Thymus (tissue), 11 donors: ENCODE measurements around the gene GLYR1. TPM values are rescaled to one million over a fixed set of nuclear protein-coding genes. Genes with fewer than 3 reads are reported as not detected.

Source experiments
- DNase-seq, 9 donors: peaks; one replicate each; pipeline ENCODE4 v3.0.0-alpha.2; 2013; ENCODE audit warnings: low spot score in 9 of 9, low read depth in 6 of 9, missing footprints in 1 of 9
- H3K27ac ChIP-seq, 2 donors: one replicate each; pipeline ENCODE4 v1.5.1; 2013; ENCODE audit warnings: control low read depth in 1 of 2, low read depth in 1 of 2, low read length in 1 of 2, mild to moderate bottlenecking in 1 of 2, moderate library complexity in 1 of 2
- H3K27me3 ChIP-seq, 2 donors: one replicate each; pipeline ENCODE4 v1.5.1; 2013; ENCODE audit warnings: low read length in 1 of 2; ENCODE audit not compliant: control insufficient read depth in 2 of 2, insufficient read depth in 1 of 2
- H3K36me3 ChIP-seq, 2 donors: one replicate each; pipeline ENCODE4 v1.5.1; 2013; ENCODE audit warnings: low read length in 1 of 2, mild to moderate bottlenecking in 1 of 2, moderate library complexity in 1 of 2; ENCODE audit not compliant: control insufficient read depth in 2 of 2, insufficient read depth in 2 of 2
- H3K4me1 ChIP-seq, 2 donors: one replicate each; pipeline ENCODE4 v1.5.1; 2013; ENCODE audit warnings: low read length in 2 of 2; ENCODE audit not compliant: control insufficient read depth in 2 of 2, insufficient read depth in 2 of 2
- H3K4me3 ChIP-seq, 2 donors: one replicate each; pipeline ENCODE4 v1.5.1; 2013; ENCODE audit warnings: low read length in 2 of 2, control low read depth in 1 of 2, mild to moderate bottlenecking in 1 of 2
- H3K9me3 ChIP-seq, 2 donors: one replicate each; pipeline ENCODE4 v1.5.1; 2013; ENCODE audit warnings: low read length in 1 of 2, mild to moderate bottlenecking in 1 of 2; ENCODE audit not compliant: control insufficient read depth in 2 of 2, insufficient read depth in 1 of 2
- WGBS: extraction: QIAGEN DNeasy Blood & Tissue Kit; methylation state at CpG from one replicate; pipeline ENCODE4 v1.1.7; 2013; 5-methylcytosine and 5-hydroxymethylcytosine counted together
- polyA plus RNA-seq: library from polyadenylated mRNA; stranded (reverse); fragments of 200-250 nt; gene quantifications from one replicate; pipeline ENCODE4 v1.2.3, GENCODE V29; 2013
- total RNA-seq: library from RNA; stranded (reverse); fragments of 120-200 nt; gene quantifications from one replicate; pipeline ENCODE4 v1.2.4, GENCODE V29; 2013
- donor health status: healthy.

GLYR1 gene
- total and polyA plus RNA-seq, 2 donors = 36.4 to 59.1 TPM

- Histone ChIP-seq H3K27ac (no peak overlapping the region), H3K4me1 (no peaks in the 10 kb centered on the region), H3K9me3 (peaks cover 4 to 8% of the 10 kb centered on the region in 2 donors), H3K27me3 (no peaks in the 10 kb centered on the region), H3K36me3 (peaks cover 71 to 74% of the 10 kb centered on the region in 2 donors), H3K4me3 (no peak overlapping the region)
- no peak for DNase-seq
- 98% methylated on average over 4 of the region's 4 CpGs for WGBS
Measured at GRCh38 chr16:4754865-4755264, 92.2 kb downstream of the GLYR1 start.

- Histone ChIP-seq H3K27me3 (no peaks in the 10 kb centered on the region), H3K9me3 (peaks cover 4 to 8% of the 10 kb centered on the region in 2 donors), H3K4me1 (peaks cover 4 to 10% of the 10 kb centered on the region in 2 donors), H3K4me3 (no peak overlapping the region), H3K36me3 (peaks cover 58 to 62% of the 10 kb centered on the region in 2 donors), H3K27ac (no peak overlapping the region)
- no peak for DNase-seq
- WGBS = 98% methylated on average over 11 of the region's 11 CpGs
Measured at GRCh38 chr16:4753227-4753626, 93.9 kb downstream of the GLYR1 start.

Other genes starting within 250 kb of the GLYR1 start
- 5.9 TPM for gene UBALD1, start 232.4 kb downstream of the GLYR1 start, total RNA-seq
- gene UBALD1, start 232.4 kb downstream of the GLYR1 start, polyA plus RNA-seq = 20.4 TPM
- 8.4 TPM for gene MGRN1, start 222.5 kb downstream of the GLYR1 start, total RNA-seq
- 16.0 TPM for gene MGRN1, start 222.5 kb downstream of the GLYR1 start, polyA plus RNA-seq
- gene NUDT16L1, start 153.7 kb downstream of the GLYR1 start, total RNA-seq = 35.4 TPM
- 37.1 TPM for gene NUDT16L1, start 153.7 kb downstream of the GLYR1 start, polyA plus RNA-seq
- gene ANKS3, start 113.0 kb downstream of the GLYR1 start, total RNA-seq = 9.8 TPM
- 34.0 TPM for gene ANKS3, start 113.0 kb downstream of the GLYR1 start, polyA plus RNA-seq
- gene DNAAF8, start 112.8 kb downstream of the GLYR1 start, total RNA-seq = 0.38 TPM
- gene DNAAF8, start 112.8 kb downstream of the GLYR1 start, polyA plus RNA-seq = 1.1 TPM
- gene ZNF500, start 80.1 kb downstream of the GLYR1 start, total RNA-seq = 7.7 TPM
- 13.8 TPM for gene ZNF500, start 80.1 kb downstream of the GLYR1 start, polyA plus RNA-seq
- not detected for gene SEPTIN12, start 58.9 kb downstream of the GLYR1 start, total RNA-seq
- 0.14 TPM for gene SEPTIN12, start 58.9 kb downstream of the GLYR1 start, polyA plus RNA-seq
- 3.9 TPM for gene SMIM22, start 51.9 kb downstream of the GLYR1 start, total RNA-seq
- gene SMIM22, start 51.9 kb downstream of the GLYR1 start, polyA plus RNA-seq = 16.2 TPM
- 28.0 TPM for gene ROGDI, start 44.7 kb downstream of the GLYR1 start, total RNA-seq
- 40.8 TPM for gene ROGDI, start 44.7 kb downstream of the GLYR1 start, polyA plus RNA-seq
- gene UBN1, start 193 bp upstream of the GLYR1 start, total RNA-seq = 12.9 TPM
- gene UBN1, start 193 bp upstream of the GLYR1 start, polyA plus RNA-seq = 9.2 TPM
- gene PPL, start 89.9 kb upstream of the GLYR1 start, total RNA-seq = 3.7 TPM
- 14.3 TPM for gene PPL, start 89.9 kb upstream of the GLYR1 start, polyA plus RNA-seq
- 0.24 TPM for gene SEC14L5, start 111.0 kb upstream of the GLYR1 start, total RNA-seq
- 0.14 TPM for gene SEC14L5, start 111.0 kb upstream of the GLYR1 start, polyA plus RNA-seq
- 6.7 TPM for gene NAGPA, start 186.6 kb upstream of the GLYR1 start, total RNA-seq
- gene NAGPA, start 186.6 kb upstream of the GLYR1 start, polyA plus RNA-seq = 10.3 TPM
- 1.4 TPM for gene C16orf89, start 218.7 kb upstream of the GLYR1 start, total RNA-seq
- 0.71 TPM for gene C16orf89, start 218.7 kb upstream of the GLYR1 start, polyA plus RNA-seq
- 19.0 TPM for gene ALG1, start 224.6 kb upstream of the GLYR1 start, total RNA-seq
- 20.1 TPM for gene ALG1, start 224.6 kb upstream of the GLYR1 start, polyA plus RNA-seq